WTC11 (cell line): ENCODE data around the gene CD4.

Experiments
- CTCF ChIP-seq: fragments of 200-600 bp; IDR thresholded peaks from 2 replicates; pipeline ENCODE4 v1.8.0; 2022; ENCODE audit warnings: antibody characterized with exemption
- E2F4 ChIP-seq: sonication (generic); formaldehyde crosslinking; IDR thresholded peaks from 2 replicates; pipeline ENCODE4 v1.8.1; 2022; ENCODE audit warnings: low read depth, mild to moderate bottlenecking, moderate library complexity, missing genetic modification reagents, borderline replicate concordance
- ELF4 ChIP-seq: sonication (generic); formaldehyde crosslinking; IDR thresholded peaks from 2 replicates; pipeline ENCODE4 v1.8.1; 2022; ENCODE audit warnings: low read depth, mild to moderate bottlenecking, moderate library complexity, missing genetic modification reagents
- HMGXB4 ChIP-seq: sonication (generic); formaldehyde crosslinking; IDR thresholded peaks from 2 replicates; pipeline ENCODE4 v1.8.1; 2023; ENCODE audit warnings: mild to moderate bottlenecking, moderate library complexity, missing genetic modification reagents
- IRF1 ChIP-seq: sonication (generic); formaldehyde crosslinking; IDR thresholded peaks from 2 replicates; pipeline ENCODE4 v1.8.0; 2023; ENCODE audit warnings: missing genetic modification reagents
- ZNF138 ChIP-seq: sonication (generic); formaldehyde crosslinking; conservative IDR thresholded peaks from 2 replicates; pipeline ENCODE4 v1.8.1; 2022; ENCODE audit warnings: mild to moderate bottlenecking, moderate library complexity, missing genetic modification reagents
- ZNF281 ChIP-seq: sonication (generic); formaldehyde crosslinking; IDR thresholded peaks from 2 replicates; pipeline ENCODE4 v1.8.0; 2023; ENCODE audit warnings: mild to moderate bottlenecking, missing genetic modification reagents

- TF ChIP-seq E2F4 (CRISPR knock-in tag) (no peak), ZNF138 (no peak), ELF4 (CRISPR knock-in tag) (no peak), CTCF (no peak), IRF1 (CRISPR knock-in tag) (no peak), HMGXB4 (CRISPR knock-in tag) (no peak), ZNF281 (no peak)
These were observed 27.8 kb downstream of the CD4 start for GRCh38 chr12:6817098-6817497.
